ENCODE measurements around the gene TSEN2.
A peak's percentile ranks its signal among the peaks of the same experiment; 100 is the strongest.
"Not testable (repeated sequence)": the region's sequence is repeated elsewhere in the genome, so short reads cannot be mapped to it uniquely, and the experiment has no call there.

TSEN2 gene

GRCh38 chr3:12541625-12542024 is 57.3 kb downstream of the TSEN2 start:
- Histone ChIP-seq H3K27me3 (replicated peaks; ENCODE audit: control insufficient read depth, insufficient read depth, low read length) (no peaks in the 10 kb centered on the region), H3K36me3 (ENCODE audit: control insufficient read depth, insufficient read depth, low read length, severe bottlenecking) (peaks cover 5% of the 10 kb centered on the region), H3K4me1 (ENCODE audit: control insufficient read depth, insufficient read depth, low read length) (no peaks in the 10 kb centered on the region), H3K4me3 (ENCODE audit: low read length) (no peak overlapping the region), H3K9me3 (ENCODE audit: control insufficient read depth, low read length) (no peaks in the 10 kb centered on the region), H3K9ac (ENCODE audit: low read length) (no peak overlapping the region)
- DNase-seq (ENCODE audit: low read depth): no peak

DNA sequence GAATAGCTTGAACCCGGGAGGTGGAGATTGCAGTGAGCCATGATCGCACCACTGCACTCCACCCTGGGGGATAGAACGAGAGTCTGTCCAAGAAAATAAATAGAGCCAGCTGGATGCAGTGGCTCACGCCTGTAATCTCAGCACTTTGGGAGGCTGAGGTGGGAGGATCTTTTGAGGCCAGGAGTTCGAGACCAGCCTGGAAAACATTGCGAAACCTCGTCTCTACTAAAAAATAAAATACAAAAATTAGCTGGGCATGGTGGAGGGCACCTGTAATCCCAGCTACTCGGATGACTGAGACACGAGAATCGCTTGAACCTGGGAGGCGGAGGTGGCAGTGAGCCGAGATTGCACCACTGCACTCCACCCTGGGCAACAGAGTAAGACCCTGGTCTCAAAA is 59.2 kb downstream of the TSEN2 start:
- H3K36me3 ChIP-seq (ENCODE audit: control insufficient read depth, insufficient read depth, low read length, severe bottlenecking); H3K27me3 ChIP-seq (replicated peaks; ENCODE audit: control insufficient read depth, insufficient read depth, low read length); H3K9me3 ChIP-seq (ENCODE audit: control insufficient read depth, low read length); DNase-seq (ENCODE audit: low read depth); H3K9ac ChIP-seq (ENCODE audit: low read length); H3K4me1 ChIP-seq (ENCODE audit: control insufficient read depth, insufficient read depth, low read length); H3K4me3 ChIP-seq (ENCODE audit: low read length): not testable (repeated sequence)

DNA sequence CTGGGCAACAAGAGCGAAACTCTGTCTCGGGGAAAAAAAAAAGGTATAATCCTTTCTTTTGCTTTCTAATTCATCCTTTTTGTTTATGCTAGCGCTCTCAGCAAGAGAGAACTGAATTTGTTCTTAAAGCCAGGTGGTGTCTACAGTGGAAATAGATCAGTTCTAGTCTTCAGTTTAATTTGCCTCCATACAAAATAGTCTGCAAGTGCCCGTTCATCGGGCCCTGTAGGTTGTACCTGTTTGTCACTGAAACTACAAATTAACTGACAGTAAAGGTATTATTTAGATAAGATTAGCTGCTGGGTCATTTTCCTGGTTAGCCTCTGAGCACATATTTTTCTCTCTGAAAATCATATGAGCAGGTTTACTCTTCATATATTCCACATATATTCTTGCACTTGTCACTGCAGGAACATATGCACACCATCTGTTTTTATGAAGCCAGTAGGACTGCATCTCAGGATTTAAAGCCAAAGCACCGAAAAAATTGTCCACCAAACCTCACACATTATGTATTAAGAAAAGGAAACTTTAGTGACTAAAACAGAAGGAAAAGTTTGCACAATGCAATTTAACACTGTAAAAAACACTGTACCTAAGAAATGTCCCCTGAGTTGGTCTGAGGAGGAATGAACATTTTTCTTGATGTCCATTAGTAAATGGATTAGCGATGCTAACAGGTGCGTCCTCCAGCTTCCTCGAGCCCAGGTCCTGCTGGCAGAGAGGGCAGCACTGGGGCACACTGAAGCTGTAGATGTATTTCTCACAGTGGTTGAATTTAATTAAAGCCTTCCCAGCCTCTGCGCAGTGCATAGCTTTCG is 60.6 kb downstream of the TSEN2 start:
- DNase-seq (ENCODE audit: low read depth): no peak
- Histone ChIP-seq H3K4me3 (ENCODE audit: low read length) (no peak overlapping the region), H3K36me3 (ENCODE audit: control insufficient read depth, insufficient read depth, low read length, severe bottlenecking) (peaks cover 5% of the 10 kb centered on the region), H3K27me3 (replicated peaks; ENCODE audit: control insufficient read depth, insufficient read depth, low read length) (no peaks in the 10 kb centered on the region), H3K4me1 (ENCODE audit: control insufficient read depth, insufficient read depth, low read length) (peaks cover 6% of the 10 kb centered on the region), H3K9ac (ENCODE audit: low read length) (no peak overlapping the region), H3K9me3 (ENCODE audit: control insufficient read depth, low read length) (no peaks in the 10 kb centered on the region)

DNA sequence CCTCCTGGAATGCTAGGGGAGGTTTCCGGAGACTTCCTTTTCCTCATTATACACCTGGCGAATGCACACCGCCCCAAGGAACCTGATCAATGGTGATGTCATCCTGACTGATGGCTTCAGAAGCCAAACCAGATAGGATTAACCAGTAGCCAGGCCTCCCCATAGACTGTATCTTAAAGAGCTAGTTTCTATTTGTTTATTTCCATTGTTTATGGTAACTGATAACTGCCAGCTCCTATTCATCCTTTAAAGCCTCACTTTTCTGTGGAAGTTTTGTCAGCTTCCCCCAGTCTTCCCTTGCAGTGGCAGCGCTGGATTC is 61.2 kb downstream of the TSEN2 start, which contains the start of gene MKRN2OS:
MKRN2OS (minus strand) TSS at position 27 of the 319 bp plus-strand sequence. CDS start 35 bp downstream, outside the sequence.
- H3K4me1 ChIP-seq (ENCODE audit: control insufficient read depth, insufficient read depth, low read length): peaks cover 11% of the 10 kb centered on the region
- no peaks in the 10 kb centered on the region for H3K27me3 ChIP-seq (replicated peaks; ENCODE audit: control insufficient read depth, insufficient read depth, low read length)
- no peak for DNase-seq (ENCODE audit: low read depth)
- H3K36me3 ChIP-seq (ENCODE audit: control insufficient read depth, insufficient read depth, low read length, severe bottlenecking): peaks cover under 1% of the 10 kb centered on the region
- H3K9me3 ChIP-seq (ENCODE audit: control insufficient read depth, low read length): no peaks in the 10 kb centered on the region
- H3K4me3 ChIP-seq (ENCODE audit: low read length): no peak within 1 kb of the TSS
- no peak within 1 kb of the TSS for H3K9ac ChIP-seq (ENCODE audit: low read length)

DNA sequence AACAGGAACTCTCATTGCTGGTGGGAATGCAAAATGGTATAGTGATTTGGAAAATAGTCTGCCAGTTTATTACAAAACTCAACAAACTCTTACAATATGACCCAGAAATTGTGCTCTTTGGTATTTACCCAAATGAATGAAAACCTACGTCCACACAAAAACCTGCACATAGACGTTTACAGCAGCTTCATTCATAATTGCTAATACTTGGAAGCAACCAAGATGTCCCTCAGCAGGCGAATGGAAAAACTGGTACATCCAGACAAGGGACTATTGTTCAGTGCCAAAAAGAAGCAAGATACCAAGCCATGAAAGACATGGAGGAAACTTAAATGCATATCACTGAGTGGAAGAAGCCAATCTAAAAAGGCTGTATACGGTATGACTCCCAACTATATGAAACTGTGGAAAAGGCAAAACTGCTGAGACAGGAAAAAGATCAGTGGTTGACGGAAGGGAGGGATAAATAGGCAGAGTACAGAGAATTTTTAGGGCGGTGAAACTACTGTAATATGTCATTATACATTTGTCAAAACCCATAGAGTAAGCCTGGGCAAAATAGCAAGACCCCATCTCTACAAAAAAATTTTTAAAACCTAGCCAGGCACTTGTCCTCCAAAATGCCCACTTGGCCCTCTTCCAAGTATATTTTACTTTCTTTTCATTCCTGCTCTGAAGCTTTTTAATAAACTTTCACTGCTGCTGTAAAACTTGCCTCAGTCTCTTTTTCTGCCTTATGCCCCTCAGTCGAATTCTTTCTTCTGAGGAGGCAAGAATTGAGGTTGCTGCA is 65.9 kb downstream of the TSEN2 start:
- DNase-seq (ENCODE audit: low read depth): no peak
- H3K36me3 ChIP-seq (ENCODE audit: control insufficient read depth, insufficient read depth, low read length, severe bottlenecking): no peaks in the 10 kb centered on the region
- H3K27me3 ChIP-seq (replicated peaks; ENCODE audit: control insufficient read depth, insufficient read depth, low read length): no peaks in the 10 kb centered on the region
- no peaks in the 10 kb centered on the region for H3K9me3 ChIP-seq (ENCODE audit: control insufficient read depth, low read length)
- H3K4me3 ChIP-seq (ENCODE audit: low read length): no peak overlapping the region
- H3K4me1 ChIP-seq (ENCODE audit: control insufficient read depth, insufficient read depth, low read length): peaks cover 12% of the 10 kb centered on the region
- H3K9ac ChIP-seq (ENCODE audit: low read length): no peak overlapping the region

GRCh38 chr3:12553921-12554391 is 69.7 kb downstream of the TSEN2 start:
- Histone ChIP-seq H3K36me3 (ENCODE audit: control insufficient read depth, insufficient read depth, low read length, severe bottlenecking) (no peaks in the 10 kb centered on the region), H3K9me3 (ENCODE audit: control insufficient read depth, low read length) (no peaks in the 10 kb centered on the region), H3K4me1 (ENCODE audit: control insufficient read depth, insufficient read depth, low read length) (peaks cover 20% of the 10 kb centered on the region), H3K27me3 (replicated peaks; ENCODE audit: control insufficient read depth, insufficient read depth, low read length) (no peaks in the 10 kb centered on the region), H3K9ac (ENCODE audit: low read length) (peak overlapping the region; percentile 81), H3K4me3 (ENCODE audit: low read length) (peak overlapping the region; percentile 82)
- DNase-seq (ENCODE audit: low read depth): peak; percentile 57

GRCh38 chr3:12556314-12556689 is 72.0 kb downstream of the TSEN2 start:
- no peaks in the 10 kb centered on the region for H3K9me3 ChIP-seq (ENCODE audit: control insufficient read depth, low read length)
- H3K4me1 ChIP-seq (ENCODE audit: control insufficient read depth, insufficient read depth, low read length): peaks cover 28% of the 10 kb centered on the region
- peak overlapping the region; percentile 94 for H3K4me3 ChIP-seq (ENCODE audit: low read length)
- no peak for DNase-seq (ENCODE audit: low read depth)
- peak overlapping the region; percentile 93 for H3K9ac ChIP-seq (ENCODE audit: low read length)
- no peaks in the 10 kb centered on the region for H3K27me3 ChIP-seq (replicated peaks; ENCODE audit: control insufficient read depth, insufficient read depth, low read length)
- H3K36me3 ChIP-seq (ENCODE audit: control insufficient read depth, insufficient read depth, low read length, severe bottlenecking): no peaks in the 10 kb centered on the region

GRCh38 chr3:12556690-12557472 is 72.6 kb downstream of the TSEN2 start, which contains the start of gene MKRN2:
Gene MKRN2 (plus strand): TSS chr3:12557087. CDS start chr3:12557151, 64 bp downstream.
- DNase-seq (ENCODE audit: low read depth): peak; percentile 92
- H3K27me3 ChIP-seq (replicated peaks; ENCODE audit: control insufficient read depth, insufficient read depth, low read length): no peaks in the 10 kb centered on the region
- H3K4me3 ChIP-seq (ENCODE audit: low read length): peak within 1 kb of the TSS; percentile 94
- no peaks in the 10 kb centered on the region for H3K36me3 ChIP-seq (ENCODE audit: control insufficient read depth, insufficient read depth, low read length, severe bottlenecking)
- H3K9me3 ChIP-seq (ENCODE audit: control insufficient read depth, low read length): no peaks in the 10 kb centered on the region
- peak within 1 kb of the TSS; percentile 93 for H3K9ac ChIP-seq (ENCODE audit: low read length)
- H3K4me1 ChIP-seq (ENCODE audit: control insufficient read depth, insufficient read depth, low read length): peaks cover 29% of the 10 kb centered on the region

- Histone ChIP-seq H3K27me3 (replicated peaks; ENCODE audit: control insufficient read depth, insufficient read depth, low read length) (no peaks in the 10 kb centered on the region), H3K36me3 (ENCODE audit: control insufficient read depth, insufficient read depth, low read length, severe bottlenecking) (no peaks in the 10 kb centered on the region), H3K4me1 (ENCODE audit: control insufficient read depth, insufficient read depth, low read length) (peaks cover 29% of the 10 kb centered on the region), H3K9me3 (ENCODE audit: control insufficient read depth, low read length) (no peaks in the 10 kb centered on the region), H3K4me3 (ENCODE audit: low read length) (peak overlapping the region; percentile 94), H3K9ac (ENCODE audit: low read length) (peak overlapping the region; percentile 93)
- DNase-seq (ENCODE audit: low read depth): peak; percentile 79
These were observed 73.3 kb downstream of the TSEN2 start for GRCh38 chr3:12557473-12558100.

DNA sequence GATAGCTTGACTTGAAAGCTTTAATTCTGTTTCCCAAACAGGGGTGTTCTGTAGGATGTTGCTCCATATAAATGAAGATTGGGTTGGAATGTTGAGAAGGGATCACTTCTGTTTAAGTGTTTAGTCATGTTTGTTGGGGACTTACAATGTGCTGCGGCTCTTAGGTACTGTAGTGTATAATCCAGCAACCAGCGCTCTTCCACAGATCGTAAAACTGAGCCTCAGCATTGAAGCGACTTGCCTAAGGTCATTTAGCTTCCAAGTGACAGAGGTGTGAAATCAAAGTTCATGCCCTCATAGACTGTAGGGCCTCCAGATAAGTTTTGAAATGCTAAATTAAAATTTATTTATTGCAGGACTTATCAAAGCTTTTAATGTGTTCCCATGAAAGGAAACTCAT is 74.4 kb downstream of the TSEN2 start:
- peak; percentile 11 for DNase-seq (ENCODE audit: low read depth)
- H3K4me3 ChIP-seq (ENCODE audit: low read length): peak overlapping the region; percentile 94
- no peaks in the 10 kb centered on the region for H3K9me3 ChIP-seq (ENCODE audit: control insufficient read depth, low read length)
- H3K36me3 ChIP-seq (ENCODE audit: control insufficient read depth, insufficient read depth, low read length, severe bottlenecking): no peaks in the 10 kb centered on the region
- no peaks in the 10 kb centered on the region for H3K27me3 ChIP-seq (replicated peaks; ENCODE audit: control insufficient read depth, insufficient read depth, low read length)
- H3K9ac ChIP-seq (ENCODE audit: low read length): peak overlapping the region; percentile 93
- H3K4me1 ChIP-seq (ENCODE audit: control insufficient read depth, insufficient read depth, low read length): peaks cover 33% of the 10 kb centered on the region

All from adipocyte (in vitro differentiated cells).